Lower leg skin (tissue), 4 donors: ENCODE measurements around the gene OTOS. TPM values are rescaled to one million over a fixed set of nuclear protein-coding genes. Genes with fewer than 3 reads are reported as not detected.
A peak's percentile ranks its signal among the peaks of the same experiment; 100 is the strongest.

Source experiments
- DNase-seq, 2 donors: peaks; one replicate each; pipeline ENCODE4 v3.0.0-alpha.2; 2019; ENCODE audit warnings: low spot score in 2 of 2
- H3K4me3 ChIP-seq: fragments of 200-600 bp; sonication (generic); 2 replicates; pipeline ENCODE4 v1.5.1; 2017; ENCODE audit warnings: mild to moderate bottlenecking, low read depth; ENCODE audit not compliant: poor library complexity, severe bottlenecking
- POLR2A ChIP-seq, 2 donors: fragments of 450-650 bp; IDR thresholded peaks; one replicate each; pipeline ENCODE4 v1.6.1; 2016 to 2017; ENCODE audit warnings: antibody characterized with exemption in 2 of 2, mild to moderate bottlenecking in 1 of 2, moderate library complexity in 1 of 2
- WGBS, 2 donors: methylation state at CpG; one replicate each; pipeline ENCODE4 v1.1.5; 2018; 5-methylcytosine and 5-hydroxymethylcytosine counted together
- intact Hi-C: fragments of 100-400 bp; cut with DNase I; formaldehyde crosslinking; loops from one replicate; pipeline ENCODE4 v1.15.0; 2023; ENCODE audit warnings: low total_unique reads
- total RNA-seq, 4 donors: library from RNA; depleted of rRNA; stranded (reverse); fragments of >200 nt; gene quantifications; one replicate each; pipeline ENCODE4 v1.1.0, GENCODE V29; 2016
- TF ChIP-seq, protein P1 (sequence below), 3 donors: fragments of 450-650 bp; IDR thresholded peaks; one replicate each; pipeline ENCODE4 v1.5.1; 2016; ENCODE audit warnings: antibody characterized with exemption in 3 of 3, mild to moderate bottlenecking in 3 of 3, moderate library complexity in 2 of 3

The OTOS gene
- total RNA-seq, 4 donors from 2014 or later = not detected

DNA sequence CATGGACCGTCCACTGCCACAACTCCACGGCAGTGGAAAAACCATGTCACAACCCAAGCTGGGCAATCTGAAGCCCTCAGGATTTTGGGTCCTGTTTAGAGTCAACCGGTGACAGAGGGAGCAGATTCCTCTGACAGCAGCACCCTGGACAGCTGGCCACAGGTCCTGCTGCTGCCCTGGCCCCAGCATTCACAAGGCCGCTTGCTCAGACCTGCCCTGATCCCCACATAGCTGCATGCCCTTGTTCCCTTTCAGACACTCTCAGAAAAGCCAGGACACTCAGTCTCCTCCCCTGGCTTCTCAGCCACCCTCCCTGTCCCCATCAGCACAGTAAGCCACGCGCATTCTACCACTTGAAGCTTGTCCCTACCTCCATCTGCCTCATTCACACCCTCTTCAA lies 6.0 kb downstream of the OTOS start:
- peak in 1 of 2 donors; percentile 74 for DNase-seq
- H3K4me3 ChIP-seq = no peak overlapping the region
- 82 to 91% methylated on average over 6 of the region's 6 CpGs for WGBS, 2 donors
- intact Hi-C loops = no loop called here
- no peak for TF ChIP-seq POLR2A (IDR thresholded peaks at IDR 0.05)

DNA sequence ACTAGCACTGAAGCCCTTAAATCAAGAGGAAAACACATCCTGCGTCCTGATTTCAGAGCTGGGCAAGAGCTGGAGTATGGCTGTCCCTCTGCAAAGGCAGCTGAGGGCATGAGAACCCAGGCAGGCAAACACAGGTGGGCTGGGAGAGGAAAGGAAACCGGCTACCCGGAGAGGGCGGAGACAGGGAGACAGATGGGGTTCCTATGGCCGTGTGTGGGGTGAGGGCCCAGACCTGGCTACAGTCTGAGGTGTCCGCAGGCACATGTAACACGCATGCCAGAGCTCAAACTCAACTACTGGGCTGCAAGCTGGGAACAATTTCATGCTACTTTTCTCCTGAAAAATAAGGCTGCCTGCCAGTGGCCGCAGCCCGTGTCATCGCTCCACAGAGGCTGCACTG lies 7.1 kb downstream of the OTOS start:
- DNase-seq = peak in 1 of 2 donors; percentile 60
- intact Hi-C loops = no loop called here
- WGBS, 2 donors = 88 to 89% methylated on average over 10 of the region's 10 CpGs
- no peak for TF ChIP-seq POLR2A (IDR thresholded peaks at IDR 0.05)
- TF ChIP-seq, protein P1, sequence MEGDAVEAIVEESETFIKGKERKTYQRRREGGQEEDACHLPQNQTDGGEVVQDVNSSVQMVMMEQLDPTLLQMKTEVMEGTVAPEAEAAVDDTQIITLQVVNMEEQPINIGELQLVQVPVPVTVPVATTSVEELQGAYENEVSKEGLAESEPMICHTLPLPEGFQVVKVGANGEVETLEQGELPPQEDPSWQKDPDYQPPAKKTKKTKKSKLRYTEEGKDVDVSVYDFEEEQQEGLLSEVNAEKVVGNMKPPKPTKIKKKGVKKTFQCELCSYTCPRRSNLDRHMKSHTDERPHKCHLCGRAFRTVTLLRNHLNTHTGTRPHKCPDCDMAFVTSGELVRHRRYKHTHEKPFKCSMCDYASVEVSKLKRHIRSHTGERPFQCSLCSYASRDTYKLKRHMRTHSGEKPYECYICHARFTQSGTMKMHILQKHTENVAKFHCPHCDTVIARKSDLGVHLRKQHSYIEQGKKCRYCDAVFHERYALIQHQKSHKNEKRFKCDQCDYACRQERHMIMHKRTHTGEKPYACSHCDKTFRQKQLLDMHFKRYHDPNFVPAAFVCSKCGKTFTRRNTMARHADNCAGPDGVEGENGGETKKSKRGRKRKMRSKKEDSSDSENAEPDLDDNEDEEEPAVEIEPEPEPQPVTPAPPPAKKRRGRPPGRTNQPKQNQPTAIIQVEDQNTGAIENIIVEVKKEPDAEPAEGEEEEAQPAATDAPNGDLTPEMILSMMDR (IDR thresholded peaks at IDR 0.05) = no peak
- H3K4me3 ChIP-seq = no peak overlapping the region

DNA sequence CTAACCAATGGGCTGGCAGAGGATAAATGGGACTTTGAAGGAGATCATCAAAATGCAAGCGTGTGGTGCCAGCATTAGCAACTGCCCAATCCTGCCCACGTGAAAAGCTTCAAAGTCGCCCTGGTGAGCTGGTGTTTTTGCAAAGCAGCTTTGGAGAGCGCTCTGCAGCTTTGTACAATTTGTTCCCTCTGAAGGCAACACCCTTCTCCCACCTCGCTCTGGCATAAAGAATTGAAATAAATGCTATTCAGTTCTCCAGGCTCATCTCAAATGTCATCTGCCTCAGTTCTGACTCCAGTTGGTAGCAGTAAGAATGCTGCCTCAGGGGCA lies 7.8 kb downstream of the OTOS start:
- 92 to 93% methylated on average over 5 of the region's 5 CpGs for WGBS, 2 donors
- no peak for DNase-seq
- intact Hi-C loops = no loop called here
- H3K4me3 ChIP-seq = no peak overlapping the region
- TF ChIP-seq POLR2A (IDR thresholded peaks at IDR 0.05) = no peak
- TF ChIP-seq, protein P1 (IDR thresholded peaks at IDR 0.05) = no peak

DNA sequence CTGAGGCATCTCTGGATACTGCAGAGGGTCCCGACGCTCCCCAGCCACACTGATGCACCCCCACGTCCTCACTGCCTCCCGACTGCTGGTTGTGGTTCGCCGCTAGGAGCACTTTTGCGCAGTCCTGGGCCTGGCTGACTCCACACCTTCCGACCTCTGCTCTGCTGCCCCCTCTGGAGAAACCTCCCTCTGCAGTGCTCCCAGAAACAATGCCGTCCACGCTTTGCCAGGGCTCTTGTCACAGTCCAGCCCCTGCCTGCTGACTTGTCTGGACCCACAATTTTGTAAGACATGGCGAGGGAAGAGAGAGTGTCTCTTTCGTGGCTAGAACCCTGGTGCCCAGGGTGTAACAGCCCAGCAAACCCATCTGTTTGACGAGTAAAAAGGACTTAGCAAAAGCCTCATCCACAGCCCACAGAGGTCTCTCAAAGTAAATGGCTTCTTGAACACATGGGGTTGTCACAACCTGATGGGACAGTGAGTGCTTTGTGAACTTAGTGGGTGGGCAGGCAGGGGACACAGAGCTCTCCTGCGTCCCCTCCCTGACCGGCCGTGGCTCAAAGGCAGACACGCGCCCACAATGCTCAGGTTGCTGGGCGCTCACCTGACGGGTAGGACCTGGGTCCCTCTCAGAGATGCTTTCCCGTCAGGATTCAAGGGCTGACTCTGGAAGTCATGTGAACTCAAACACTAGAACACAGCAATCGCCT lies 8.4 kb downstream of the OTOS start:
- peak in 1 of 2 donors; percentile 63 for DNase-seq
- 87 to 92% methylated on average over 22 of the region's 22 CpGs for WGBS, 2 donors
- TF ChIP-seq, protein P1 (IDR thresholded peaks at IDR 0.05) = no peak
- TF ChIP-seq POLR2A (IDR thresholded peaks at IDR 0.05) = no peak
- intact Hi-C loops = no loop called here
- no peak overlapping the region for H3K4me3 ChIP-seq

DNA sequence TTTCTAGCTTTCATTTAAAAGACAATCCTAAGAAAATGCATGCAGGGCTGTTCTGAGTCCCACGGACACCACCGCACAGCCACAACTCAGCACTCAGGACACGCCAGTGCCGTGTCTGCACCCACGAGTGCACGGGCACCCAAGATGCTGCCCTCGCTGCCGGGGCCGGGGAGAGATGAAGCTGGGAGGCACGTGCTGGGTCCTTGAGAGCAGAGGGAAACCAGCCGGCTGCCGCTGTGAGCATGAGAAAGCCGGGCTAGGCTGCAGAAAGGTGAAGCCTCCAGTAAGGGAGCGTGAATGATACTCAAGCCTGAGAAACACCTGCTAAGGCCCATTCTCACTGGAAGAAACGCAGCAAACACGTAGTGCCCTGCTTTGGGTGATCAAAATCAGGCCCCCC lies 9.2 kb downstream of the OTOS start:
- intact Hi-C loops = no loop called here
- no peak overlapping the region for H3K4me3 ChIP-seq
- TF ChIP-seq, protein P1 (IDR thresholded peaks at IDR 0.05) = no peak
- no peak for TF ChIP-seq POLR2A (IDR thresholded peaks at IDR 0.05)
- DNase-seq = peak in 1 of 2 donors; percentile 56
- WGBS, 2 donors = 93 to 95% methylated on average over 16 of the region's 16 CpGs

DNA sequence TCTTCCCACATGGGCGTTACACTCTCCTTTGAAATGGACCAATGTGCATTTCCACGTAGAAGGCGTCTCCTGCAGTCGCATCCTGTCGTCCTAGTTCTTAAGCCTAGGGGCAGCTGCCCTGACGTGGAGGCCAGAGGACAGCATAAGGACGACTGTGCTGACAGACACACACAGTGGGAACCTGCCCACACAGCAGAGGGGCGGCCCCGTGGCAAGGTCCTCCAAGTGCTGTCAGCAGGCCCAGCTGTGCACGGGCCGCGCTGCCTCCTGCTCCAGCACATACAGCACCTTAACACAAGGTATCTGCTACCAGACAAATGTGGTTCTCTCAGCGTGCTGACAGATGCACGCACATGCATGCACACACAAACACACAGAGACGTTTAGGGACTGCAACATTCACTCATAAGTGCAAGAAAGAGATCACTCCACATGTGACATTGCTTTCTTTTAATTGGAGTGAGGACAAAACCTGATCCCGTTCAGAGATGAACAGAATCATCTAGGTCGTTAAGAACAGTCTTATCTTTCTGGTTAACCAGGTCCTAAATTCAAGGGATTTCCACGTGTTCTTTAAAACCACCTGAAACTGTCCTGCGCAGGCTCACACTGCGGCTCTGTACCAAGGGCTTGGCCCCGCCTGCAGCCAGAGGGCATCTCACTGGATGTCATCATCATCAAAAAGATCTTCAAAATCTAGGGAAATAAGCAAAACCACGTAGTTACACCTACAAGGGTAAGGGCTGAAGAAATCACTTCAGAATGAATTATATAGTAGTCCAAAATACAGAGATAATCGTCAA lies 9.9 kb downstream of the OTOS start:
- peak in 1 of 2 donors; percentile 56 for DNase-seq
- intact Hi-C loops = no loop called here
- WGBS, 2 donors = 87 to 90% methylated on average over 23 of the region's 23 CpGs
- TF ChIP-seq POLR2A (IDR thresholded peaks at IDR 0.05) = no peak
- TF ChIP-seq, protein P1 (IDR thresholded peaks at IDR 0.05) = no peak
- no peak overlapping the region for H3K4me3 ChIP-seq
